Neutrophil (primary cell): ENCODE data around the gene MBNL1.

Experiments used
- H3K27ac ChIP-seq: fragments of 200-600 bp; sonication (generic); 2 replicates; pipeline ENCODE4 v1.5.1; 2016; ENCODE audit warnings: mild to moderate bottlenecking, moderate library complexity
- H3K27me3 ChIP-seq: fragments of 200-600 bp; sonication (generic); 2 replicates; pipeline ENCODE4 v1.6.0; 2016; ENCODE audit warnings: mild to moderate bottlenecking
- H3K36me3 ChIP-seq: fragments of 200-600 bp; sonication (generic); 2 replicates; pipeline ENCODE4 v1.5.1; 2017
- H3K4me1 ChIP-seq, 2 experiments: fragments of 200-600 bp in 1 of 2; sonication (generic) in 1 of 2; 1 replicate in 1 of 2; 2 replicates in 1 of 2; pipeline versions ENCODE4 v1.5.1 to v1.6.1; 2013 to 2016; ENCODE audit warnings: low read depth in 1 of 2, low read length in 1 of 2, mild to moderate bottlenecking in 1 of 2, moderate library complexity in 1 of 2; ENCODE audit not compliant: control insufficient read depth in 1 of 2, insufficient read depth in 1 of 2
- H3K4me3 ChIP-seq, 2 experiments: fragments of 200-600 bp in 1 of 2; sonication (generic) in 1 of 2; 1 replicate in 1 of 2; 2 replicates in 1 of 2; pipeline ENCODE4 v1.5.1; 2013 to 2016; ENCODE audit warnings: low read depth in 1 of 2, low read length in 1 of 2, mild to moderate bottlenecking in 1 of 2, moderate library complexity in 1 of 2
- H3K9me3 ChIP-seq: fragments of 200-600 bp; sonication (generic); 2 replicates; pipeline ENCODE4 v1.5.1; 2016
- TF ChIP-seq, protein P1 (sequence below): fragments of 200-600 bp; sonication (generic); IDR thresholded peaks from 2 replicates; pipeline ENCODE4 v1.5.1; 2016; ENCODE audit warnings: antibody characterized with exemption

Gene MBNL1

DNA sequence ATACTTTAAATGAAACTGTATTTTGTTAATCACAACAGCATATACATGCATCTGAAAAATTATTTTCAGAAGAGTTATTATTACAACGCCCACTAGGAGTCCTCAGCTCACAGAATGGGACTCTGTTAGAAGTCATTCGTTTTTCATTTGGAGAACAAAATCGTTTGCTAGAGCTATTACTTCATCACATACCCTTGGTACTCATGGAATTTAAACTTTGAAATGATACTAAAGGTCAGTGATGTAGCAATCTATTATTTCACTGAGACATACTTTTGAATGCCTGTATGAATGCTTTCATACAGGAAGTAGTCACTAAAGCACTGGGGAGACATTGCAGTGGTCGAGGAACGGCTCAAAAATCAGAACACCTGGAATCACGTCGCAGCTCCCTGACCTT lies 198.1 kb downstream of the MBNL1 start:
- TF ChIP-seq, protein P1, sequence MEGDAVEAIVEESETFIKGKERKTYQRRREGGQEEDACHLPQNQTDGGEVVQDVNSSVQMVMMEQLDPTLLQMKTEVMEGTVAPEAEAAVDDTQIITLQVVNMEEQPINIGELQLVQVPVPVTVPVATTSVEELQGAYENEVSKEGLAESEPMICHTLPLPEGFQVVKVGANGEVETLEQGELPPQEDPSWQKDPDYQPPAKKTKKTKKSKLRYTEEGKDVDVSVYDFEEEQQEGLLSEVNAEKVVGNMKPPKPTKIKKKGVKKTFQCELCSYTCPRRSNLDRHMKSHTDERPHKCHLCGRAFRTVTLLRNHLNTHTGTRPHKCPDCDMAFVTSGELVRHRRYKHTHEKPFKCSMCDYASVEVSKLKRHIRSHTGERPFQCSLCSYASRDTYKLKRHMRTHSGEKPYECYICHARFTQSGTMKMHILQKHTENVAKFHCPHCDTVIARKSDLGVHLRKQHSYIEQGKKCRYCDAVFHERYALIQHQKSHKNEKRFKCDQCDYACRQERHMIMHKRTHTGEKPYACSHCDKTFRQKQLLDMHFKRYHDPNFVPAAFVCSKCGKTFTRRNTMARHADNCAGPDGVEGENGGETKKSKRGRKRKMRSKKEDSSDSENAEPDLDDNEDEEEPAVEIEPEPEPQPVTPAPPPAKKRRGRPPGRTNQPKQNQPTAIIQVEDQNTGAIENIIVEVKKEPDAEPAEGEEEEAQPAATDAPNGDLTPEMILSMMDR: peak; percentile 18

GRCh38 chr3:152469248-152470025 lies 200.7 kb downstream of the MBNL1 start:
- H3K9me3 ChIP-seq: no peaks in the 10 kb centered on the region
- H3K4me3 ChIP-seq: no peak overlapping the region
- H3K36me3 ChIP-seq: peaks cover 20% of the 10 kb centered on the region
- TF ChIP-seq, protein P1: no peak
- no peak overlapping the region for H3K27ac ChIP-seq
- peaks cover 0 to 4% of the 10 kb centered on the region in 2 experiments for H3K4me1 ChIP-seq
- no peaks in the 10 kb centered on the region for H3K27me3 ChIP-seq

More for the DNA sequence above, 198.1 kb downstream of the MBNL1 start:
- Histone ChIP-seq H3K27ac (peak overlapping the region; percentile 35), H3K9me3 (no peaks in the 10 kb centered on the region), H3K36me3 (peaks cover 36% of the 10 kb centered on the region), H3K27me3 (no peaks in the 10 kb centered on the region), H3K4me1 (no peaks in the 10 kb centered on the region), H3K4me3 (no peak overlapping the region)

- no peak overlapping the region for H3K4me3 ChIP-seq
- H3K27ac ChIP-seq: no peak overlapping the region
- TF ChIP-seq, protein P1: no peak
- H3K27me3 ChIP-seq: no peaks in the 10 kb centered on the region
- peaks cover 13% of the 10 kb centered on the region for H3K36me3 ChIP-seq
- peaks cover 0 to 4% of the 10 kb centered on the region in 2 experiments for H3K4me1 ChIP-seq
- no peaks in the 10 kb centered on the region for H3K9me3 ChIP-seq
Observed at GRCh38 chr3:152470095-152470494, 201.4 kb downstream of the MBNL1 start.

GRCh38 chr3:152470893-152471292 lies 202.2 kb downstream of the MBNL1 start:
- TF ChIP-seq, protein P1: no peak
- H3K9me3 ChIP-seq: no peaks in the 10 kb centered on the region
- H3K36me3 ChIP-seq: peaks cover 5% of the 10 kb centered on the region
- H3K4me1 ChIP-seq: peaks cover 0 to 4% of the 10 kb centered on the region in 2 experiments
- H3K27me3 ChIP-seq: no peaks in the 10 kb centered on the region
- no peak overlapping the region for H3K4me3 ChIP-seq
- no peak overlapping the region for H3K27ac ChIP-seq

DNA sequence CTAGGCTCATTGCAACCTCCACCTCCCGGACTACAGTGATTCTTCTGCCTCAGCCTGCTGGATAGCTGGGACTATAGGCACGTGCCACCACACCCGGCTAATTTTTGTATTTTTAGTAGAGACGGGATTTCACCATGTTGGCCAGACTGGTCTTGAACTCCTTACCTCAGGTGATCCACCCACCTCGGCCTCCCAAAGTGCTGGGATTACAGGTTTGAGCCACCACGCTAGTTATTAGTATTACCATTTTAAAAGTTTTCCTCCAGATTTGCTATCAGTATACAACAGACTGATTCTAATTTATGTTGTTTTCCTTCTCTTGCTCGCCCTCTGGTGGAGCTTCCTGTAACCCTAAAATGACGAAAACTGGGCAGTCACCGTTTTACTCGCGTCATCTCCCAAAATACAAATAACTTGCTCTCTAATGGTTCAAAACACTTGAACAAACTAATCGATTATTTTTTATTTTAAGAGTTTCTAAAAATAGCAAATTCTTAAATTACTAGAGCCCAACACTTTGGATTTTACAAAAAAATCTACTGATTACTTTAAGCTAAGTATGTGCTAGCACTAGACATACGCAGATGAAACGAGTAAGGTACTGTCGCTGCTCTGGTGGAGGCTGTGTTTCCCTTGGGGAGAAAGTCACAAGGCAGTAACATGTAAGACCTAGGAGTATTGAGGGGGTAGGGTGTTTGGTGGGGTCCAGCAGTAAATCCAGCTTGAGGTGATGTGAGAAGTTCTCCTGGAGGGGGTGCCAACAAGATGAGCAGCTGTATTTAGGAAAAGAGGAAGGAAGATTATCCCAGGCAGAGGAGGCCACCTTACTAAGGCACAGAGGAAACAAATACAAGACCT lies 203.3 kb downstream of the MBNL1 start:
- no peaks in the 10 kb centered on the region for H3K27me3 ChIP-seq
- peak overlapping the region; percentile 20 for H3K27ac ChIP-seq
- peak overlapping the region; percentile 40 to 54 for H3K4me3 ChIP-seq
- H3K9me3 ChIP-seq: no peaks in the 10 kb centered on the region
- H3K4me1 ChIP-seq: peaks cover 0 to 4% of the 10 kb centered on the region in 2 experiments
- H3K36me3 ChIP-seq: no peaks in the 10 kb centered on the region
- TF ChIP-seq, protein P1: peak; percentile 67
